HG03064 (cell line): ENCODE data around the gene PACRG.
"Not testable (repeated sequence)": the region's sequence is repeated elsewhere in the genome, so short reads cannot be mapped to it uniquely, and the experiment has no call there.

Experiments used
- ATAC-seq: cut with Tn5 transposase; IDR thresholded peaks from one replicate; pipeline ENCODE4 v1.9.1; 2021; ENCODE audit warnings: low read depth; ENCODE audit not compliant: unreplicated experiment

The PACRG gene

GRCh38 chr6:163296835-163297519 is 569.2 kb downstream of the PACRG start:
- ATAC-seq, result no peak

- no peak for ATAC-seq
Observed at GRCh38 chr6:163298079-163298830, 570.5 kb downstream of the PACRG start.

GRCh38 chr6:163300838-163301237 is 573.1 kb downstream of the PACRG start:
- no peak for ATAC-seq

- ATAC-seq, result no peak
Observed at GRCh38 chr6:163301726-163302635, 574.2 kb downstream of the PACRG start.

GRCh38 chr6:163302747-163303146 is 575.0 kb downstream of the PACRG start:
- ATAC-seq, result no peak

GRCh38 chr6:163306000-163306399 is 578.2 kb downstream of the PACRG start:
- no peak for ATAC-seq

- no peak for ATAC-seq
Observed at GRCh38 chr6:163308629-163309440, 581.1 kb downstream of the PACRG start.

- ATAC-seq, result no peak
Observed at GRCh38 chr6:163309491-163310026, 581.8 kb downstream of the PACRG start.

- no peak for ATAC-seq
Observed at GRCh38 chr6:163310096-163310972, 582.6 kb downstream of the PACRG start.

GRCh38 chr6:163310973-163311383 is 583.2 kb downstream of the PACRG start:
- no peak for ATAC-seq

GRCh38 chr6:163311830-163312229 is 584.1 kb downstream of the PACRG start:
- ATAC-seq, result no peak

GRCh38 chr6:163313566-163313965 is 585.8 kb downstream of the PACRG start:
- no peak for ATAC-seq

GRCh38 chr6:163313981-163314380 is 586.2 kb downstream of the PACRG start:
- ATAC-seq, result no peak

GRCh38 chr6:163314791-163315470 is 587.2 kb downstream of the PACRG start:
- ATAC-seq, result no peak

- not testable (repeated sequence) for ATAC-seq
Observed at GRCh38 chr6:163316866-163317495, 589.2 kb downstream of the PACRG start.

GRCh38 chr6:163318071-163318786 is 590.5 kb downstream of the PACRG start:
- no peak for ATAC-seq

GRCh38 chr6:163319609-163320366 is 592.0 kb downstream of the PACRG start:
- ATAC-seq, result no peak
